H1 (cell line): ENCODE results near the gene FADS2. TPM values are rescaled to one million over a fixed set of nuclear protein-coding genes. Genes with fewer than 3 reads are reported as not detected.

ENCODE experiments used
- SIX5 ChIP-seq: IDR thresholded peaks from 2 replicates; pipeline ENCODE4 v1.6.1; 2011; ENCODE audit warnings: mild to moderate bottlenecking, low read depth, low read length
- ZNF274 ChIP-seq: IDR thresholded peaks from 2 replicates; pipeline ENCODE4 v1.7.0; 2012; ENCODE audit warnings: low read length, borderline replicate concordance; ENCODE audit errors: extremely low read depth
- polyA plus RNA-seq, 7 experiments: library from polyadenylated mRNA; depleted of rRNA in 3 of 7; stranded (reverse) in 5 of 7; unstranded in 2 of 7; fragments of >200 nt in 5 of 7; fragments of 200-250 nt in 2 of 7; gene quantifications; 1 replicate in 5 of 7; 2 replicates in 1 of 7; 4 replicates in 1 of 7; pipeline versions ENCODE4 v1.2.1 to v1.2.3, GENCODE V29; 2011 to 2013; ENCODE audit warnings: missing spikeins in 2 of 7, mixed read lengths in 2 of 7
- total RNA-seq: library from RNA; stranded (reverse); fragmentation: NEBNext Ultra II Directional; extraction: Animal tissue kit (Norgen Biotek cat#: 25700); gene quantifications from 2 replicates; pipeline ENCODE4 v1.2.1, GENCODE V29; 2021
- TF ChIP-seq, protein P1 (sequence below): fragments of 300-600 bp; sonication (generic); IDR thresholded peaks from 2 replicates; pipeline ENCODE4 v1.7.1; 2012; ENCODE audit warnings: low read length, moderate library complexity, mild to moderate bottlenecking, inconsistent platforms; ENCODE audit not compliant: insufficient replicate concordance

Gene FADS2
- total and polyA plus RNA-seq, 2 of the 8 experiments (the other 6 are each of a cell fraction or from before 2014, with no cell fraction given), result 499 to 701 TPM

DNA sequence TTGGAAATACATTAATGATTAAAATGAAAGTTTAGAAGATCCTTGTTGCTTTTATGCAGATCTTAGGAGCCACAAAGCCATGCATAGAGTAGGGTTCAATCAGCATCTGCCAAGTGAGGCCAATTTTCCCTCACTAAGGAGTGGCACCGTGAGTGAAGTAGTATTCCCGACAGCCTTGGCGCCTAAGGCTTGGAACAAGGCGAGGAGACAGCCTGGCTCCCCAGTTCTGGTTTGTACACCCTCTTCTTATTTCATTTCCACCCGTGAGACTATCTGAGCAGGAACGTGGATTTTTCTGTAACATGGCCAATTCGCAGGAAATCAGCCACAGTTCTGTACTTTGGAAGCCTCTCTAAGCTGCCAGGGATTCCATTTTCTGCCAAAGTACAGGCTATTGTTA, 22.6 kb downstream of the FADS2 start (continued):
- TF ChIP-seq, protein P1, sequence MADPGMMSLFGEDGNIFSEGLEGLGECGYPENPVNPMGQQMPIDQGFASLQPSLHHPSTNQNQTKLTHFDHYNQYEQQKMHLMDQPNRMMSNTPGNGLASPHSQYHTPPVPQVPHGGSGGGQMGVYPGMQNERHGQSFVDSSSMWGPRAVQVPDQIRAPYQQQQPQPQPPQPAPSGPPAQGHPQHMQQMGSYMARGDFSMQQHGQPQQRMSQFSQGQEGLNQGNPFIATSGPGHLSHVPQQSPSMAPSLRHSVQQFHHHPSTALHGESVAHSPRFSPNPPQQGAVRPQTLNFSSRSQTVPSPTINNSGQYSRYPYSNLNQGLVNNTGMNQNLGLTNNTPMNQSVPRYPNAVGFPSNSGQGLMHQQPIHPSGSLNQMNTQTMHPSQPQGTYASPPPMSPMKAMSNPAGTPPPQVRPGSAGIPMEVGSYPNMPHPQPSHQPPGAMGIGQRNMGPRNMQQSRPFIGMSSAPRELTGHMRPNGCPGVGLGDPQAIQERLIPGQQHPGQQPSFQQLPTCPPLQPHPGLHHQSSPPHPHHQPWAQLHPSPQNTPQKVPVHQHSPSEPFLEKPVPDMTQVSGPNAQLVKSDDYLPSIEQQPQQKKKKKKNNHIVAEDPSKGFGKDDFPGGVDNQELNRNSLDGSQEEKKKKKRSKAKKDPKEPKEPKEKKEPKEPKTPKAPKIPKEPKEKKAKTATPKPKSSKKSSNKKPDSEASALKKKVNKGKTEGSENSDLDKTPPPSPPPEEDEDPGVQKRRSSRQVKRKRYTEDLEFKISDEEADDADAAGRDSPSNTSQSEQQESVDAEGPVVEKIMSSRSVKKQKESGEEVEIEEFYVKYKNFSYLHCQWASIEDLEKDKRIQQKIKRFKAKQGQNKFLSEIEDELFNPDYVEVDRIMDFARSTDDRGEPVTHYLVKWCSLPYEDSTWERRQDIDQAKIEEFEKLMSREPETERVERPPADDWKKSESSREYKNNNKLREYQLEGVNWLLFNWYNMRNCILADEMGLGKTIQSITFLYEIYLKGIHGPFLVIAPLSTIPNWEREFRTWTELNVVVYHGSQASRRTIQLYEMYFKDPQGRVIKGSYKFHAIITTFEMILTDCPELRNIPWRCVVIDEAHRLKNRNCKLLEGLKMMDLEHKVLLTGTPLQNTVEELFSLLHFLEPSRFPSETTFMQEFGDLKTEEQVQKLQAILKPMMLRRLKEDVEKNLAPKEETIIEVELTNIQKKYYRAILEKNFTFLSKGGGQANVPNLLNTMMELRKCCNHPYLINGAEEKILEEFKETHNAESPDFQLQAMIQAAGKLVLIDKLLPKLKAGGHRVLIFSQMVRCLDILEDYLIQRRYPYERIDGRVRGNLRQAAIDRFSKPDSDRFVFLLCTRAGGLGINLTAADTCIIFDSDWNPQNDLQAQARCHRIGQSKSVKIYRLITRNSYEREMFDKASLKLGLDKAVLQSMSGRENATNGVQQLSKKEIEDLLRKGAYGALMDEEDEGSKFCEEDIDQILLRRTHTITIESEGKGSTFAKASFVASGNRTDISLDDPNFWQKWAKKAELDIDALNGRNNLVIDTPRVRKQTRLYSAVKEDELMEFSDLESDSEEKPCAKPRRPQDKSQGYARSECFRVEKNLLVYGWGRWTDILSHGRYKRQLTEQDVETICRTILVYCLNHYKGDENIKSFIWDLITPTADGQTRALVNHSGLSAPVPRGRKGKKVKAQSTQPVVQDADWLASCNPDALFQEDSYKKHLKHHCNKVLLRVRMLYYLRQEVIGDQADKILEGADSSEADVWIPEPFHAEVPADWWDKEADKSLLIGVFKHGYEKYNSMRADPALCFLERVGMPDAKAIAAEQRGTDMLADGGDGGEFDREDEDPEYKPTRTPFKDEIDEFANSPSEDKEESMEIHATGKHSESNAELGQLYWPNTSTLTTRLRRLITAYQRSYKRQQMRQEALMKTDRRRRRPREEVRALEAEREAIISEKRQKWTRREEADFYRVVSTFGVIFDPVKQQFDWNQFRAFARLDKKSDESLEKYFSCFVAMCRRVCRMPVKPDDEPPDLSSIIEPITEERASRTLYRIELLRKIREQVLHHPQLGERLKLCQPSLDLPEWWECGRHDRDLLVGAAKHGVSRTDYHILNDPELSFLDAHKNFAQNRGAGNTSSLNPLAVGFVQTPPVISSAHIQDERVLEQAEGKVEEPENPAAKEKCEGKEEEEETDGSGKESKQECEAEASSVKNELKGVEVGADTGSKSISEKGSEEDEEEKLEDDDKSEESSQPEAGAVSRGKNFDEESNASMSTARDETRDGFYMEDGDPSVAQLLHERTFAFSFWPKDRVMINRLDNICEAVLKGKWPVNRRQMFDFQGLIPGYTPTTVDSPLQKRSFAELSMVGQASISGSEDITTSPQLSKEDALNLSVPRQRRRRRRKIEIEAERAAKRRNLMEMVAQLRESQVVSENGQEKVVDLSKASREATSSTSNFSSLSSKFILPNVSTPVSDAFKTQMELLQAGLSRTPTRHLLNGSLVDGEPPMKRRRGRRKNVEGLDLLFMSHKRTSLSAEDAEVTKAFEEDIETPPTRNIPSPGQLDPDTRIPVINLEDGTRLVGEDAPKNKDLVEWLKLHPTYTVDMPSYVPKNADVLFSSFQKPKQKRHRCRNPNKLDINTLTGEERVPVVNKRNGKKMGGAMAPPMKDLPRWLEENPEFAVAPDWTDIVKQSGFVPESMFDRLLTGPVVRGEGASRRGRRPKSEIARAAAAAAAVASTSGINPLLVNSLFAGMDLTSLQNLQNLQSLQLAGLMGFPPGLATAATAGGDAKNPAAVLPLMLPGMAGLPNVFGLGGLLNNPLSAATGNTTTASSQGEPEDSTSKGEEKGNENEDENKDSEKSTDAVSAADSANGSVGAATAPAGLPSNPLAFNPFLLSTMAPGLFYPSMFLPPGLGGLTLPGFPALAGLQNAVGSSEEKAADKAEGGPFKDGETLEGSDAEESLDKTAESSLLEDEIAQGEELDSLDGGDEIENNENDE, result no peak
- TF ChIP-seq SIX5, result no peak
- no peak for TF ChIP-seq ZNF274
